Adrenal gland (tissue), 12 donors: ENCODE data around the gene SP140L. TPM values are rescaled to one million over a fixed set of nuclear protein-coding genes. Genes with fewer than 3 reads are reported as not detected.
A peak's percentile ranks its signal among the peaks of the same experiment; 100 is the strongest.

ENCODE experiments used
- DNase-seq, 7 donors: peaks; one replicate each; pipeline ENCODE4 v3.0.0-alpha.2; 2019 to 2020
- H3K27ac ChIP-seq, 5 donors: fragments of 200-600 bp; sonication (generic) in 4 of 5; 1 replicate in 3 of 5; 2 replicates in 2 of 5; pipeline versions ENCODE4 v1.5.1 to v1.8.0; 2016 to 2020; ENCODE audit warnings: mild to moderate bottlenecking in 1 of 5
- H3K27me3 ChIP-seq: fragments of 200-600 bp; 2 replicates; pipeline ENCODE4 v1.8.0; 2021
- H3K36me3 ChIP-seq, 2 donors: fragments of 200-600 bp; replicated peaks in 1 of 2; 1 replicate in 1 of 2; 2 replicates in 1 of 2; pipeline versions ENCODE4 v1.5.1 to v1.8.0; 2018 to 2022
- H3K4me1 ChIP-seq, 2 donors: fragments of 200-600 bp; replicated peaks in 1 of 2; 1 replicate in 1 of 2; 2 replicates in 1 of 2; pipeline versions ENCODE4 v1.5.1 to v1.8.0; 2018 to 2021
- H3K4me3 ChIP-seq, 4 donors: fragments of 200-600 bp; sonication (generic) in 3 of 4; one replicate each; pipeline ENCODE4 v1.5.1; 2016 to 2018
- H3K9me3 ChIP-seq, 3 donors: fragments of 200-600 bp; sonication (generic) in 1 of 3; replicated peaks in 1 of 3; 1 replicate in 2 of 3; 2 replicates in 1 of 3; pipeline versions ENCODE4 v1.5.1 to v1.8.0; 2016 to 2021
- CTCF ChIP-seq, 6 experiments: fragments of 450-650 bp in 4 of 6; fragments of 200-600 bp in 2 of 6; sonication (generic) in 1 of 6; IDR thresholded peaks; 1 replicate in 5 of 6; 2 replicates in 1 of 6; pipeline versions ENCODE4 v1.5.1 to v1.8.0; 2016 to 2021; ENCODE audit warnings: antibody characterized with exemption in 6 of 6, mild to moderate bottlenecking in 2 of 6, moderate library complexity in 1 of 6
- POLR2A ChIP-seq, 2 donors: fragments of 450-650 bp; IDR thresholded peaks; one replicate each; pipeline ENCODE4 v1.6.1; 2017; ENCODE audit warnings: antibody characterized with exemption in 2 of 2, mild to moderate bottlenecking in 2 of 2, moderate library complexity in 1 of 2
- WGBS, 4 donors: extraction: QIAGEN DNeasy Blood & Tissue Kit in 2 of 4; methylation state at CpG; one replicate each; pipeline versions ENCODE4 v1.1.5 to v1.1.7; 2013 to 2017; 5-methylcytosine and 5-hydroxymethylcytosine counted together
- intact Hi-C, 2 donors: fragments of 100-400 bp; cut with DNase I; formaldehyde crosslinking; loops; one replicate each; pipeline versions ENCODE4 v1.14.1 to v1.15.0; 2022 to 2023
- polyA plus RNA-seq, 3 donors: library from polyadenylated mRNA; stranded (reverse); fragments of 200-250 nt in 2 of 3; fragments of 350-450 nt in 1 of 3; fragmentation: Illumina TruSeq in 1 of 3; extraction: RNeasy Lipid Tissue Mini Kit (QIAGEN cat#74804) in 1 of 3; gene quantifications; one replicate each; pipeline ENCODE4 v1.2.3, GENCODE V29; 2013 to 2014
- total RNA-seq, 9 donors: library from RNA; depleted of rRNA in 4 of 9; stranded (reverse); fragments of >200 nt in 4 of 9; fragments of 120-200 nt in 1 of 9; fragmentation: NEBNext Ultra II Directional in 1 of 9; extraction: Animal tissue kit (Norgen Biotek cat#: 25700) in 1 of 9; gene quantifications; one replicate each; pipeline versions ENCODE4 v1.1.0 to v1.2.4, GENCODE V29; 2013 to 2023
- donor health status: healthy with polysubstance abuse.
- donor health status: Bipolar disorder and iron deficiency.
- donor health status: DM: yes; HTN: yes; CAD: no.
- donor health status: DM: no; HTN: no; CAD: no.
- donor health status: DM: no; HTN: no; CAD: no.
- donor health status: DM: yes; HTN: yes; CAD: no.

Gene SP140L
- total and polyA plus RNA-seq, 12 donors = 6.5 to 30.8 (median 21.3) TPM

DNA sequence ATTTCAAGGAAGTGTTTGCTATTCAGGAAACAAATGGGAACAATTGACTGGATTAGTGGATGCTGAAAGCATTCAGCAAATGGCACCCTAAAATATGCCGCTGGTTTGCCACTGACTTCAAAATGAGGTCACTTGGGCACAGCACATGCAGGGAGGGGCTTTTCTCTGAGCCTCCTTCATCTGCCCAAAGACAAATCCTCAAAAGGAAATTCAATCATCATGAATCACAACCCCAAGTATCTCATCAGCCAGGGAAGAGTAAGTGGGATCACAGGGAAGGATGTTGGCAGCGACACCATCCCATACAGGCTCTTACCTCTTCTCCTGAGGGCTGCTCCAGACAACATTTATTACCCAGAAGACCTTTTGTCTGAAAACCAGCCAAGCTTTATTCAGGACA, 14.4 kb upstream of the SP140L start:
- no peak overlapping the region for H3K27ac ChIP-seq
- no peaks in the 10 kb centered on the region for H3K4me1 ChIP-seq
- intact Hi-C loops = no loop called here
- 90 to 97% (median 94%) methylated on average over 2 of the region's 2 CpGs for WGBS, 4 donors
- TF ChIP-seq CTCF (IDR thresholded peaks at IDR 0.05) (no peak), POLR2A (IDR thresholded peaks at IDR 0.05) (no peak)
- no peaks in the 10 kb centered on the region for H3K27me3 ChIP-seq
- H3K9me3 ChIP-seq = no peaks in the 10 kb centered on the region
- no peak overlapping the region for H3K4me3 ChIP-seq
- H3K36me3 ChIP-seq = no peaks in the 10 kb centered on the region
- no peak for DNase-seq

DNA sequence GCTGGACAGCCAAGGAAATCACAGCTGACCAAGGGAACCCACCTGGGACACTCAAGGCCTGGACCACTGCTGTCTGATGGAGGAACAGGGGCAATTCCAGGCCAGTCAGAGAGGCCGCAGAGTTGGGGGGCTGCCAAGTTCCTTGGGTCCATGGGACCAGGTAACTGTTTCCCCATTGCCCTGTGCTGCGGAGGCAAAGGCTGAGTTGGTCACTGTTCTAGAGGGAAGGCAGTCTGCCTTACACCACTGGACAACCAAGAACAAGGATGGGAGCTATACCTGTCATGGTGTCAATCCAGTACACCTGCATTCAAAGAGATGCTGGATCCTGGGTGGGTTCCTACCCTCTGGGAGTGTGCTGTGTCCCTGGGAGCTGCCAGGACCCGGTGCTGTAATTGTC, 9.6 kb upstream of the SP140L start:
- Histone ChIP-seq H3K9me3 (no peaks in the 10 kb centered on the region), H3K4me3 (no peak overlapping the region), H3K36me3 (no peaks in the 10 kb centered on the region), H3K27ac (no peak overlapping the region), H3K4me1 (no peaks in the 10 kb centered on the region), H3K27me3 (no peaks in the 10 kb centered on the region)
- no peak for DNase-seq
- intact Hi-C loops = no loop called here
- 85 to 100% (median 89%) methylated on average over 2 to 3 of the region's 3 CpGs for WGBS, 4 donors
- no peak for TF ChIP-seq CTCF (IDR thresholded peaks at IDR 0.05)
- TF ChIP-seq POLR2A (IDR thresholded peaks at IDR 0.05) = no peak

- Histone ChIP-seq H3K4me1 (no peaks in the 10 kb centered on the region), H3K9me3 (no peaks in the 10 kb centered on the region), H3K4me3 (no peak overlapping the region), H3K27me3 (no peaks in the 10 kb centered on the region), H3K27ac (peak overlapping the region in 1 of 5 donors; percentile 45), H3K36me3 (no peaks in the 10 kb centered on the region)
- TF ChIP-seq POLR2A (IDR thresholded peaks at IDR 0.05) = no peak
- no peak for TF ChIP-seq CTCF (IDR thresholded peaks at IDR 0.05)
- 44 to 72% (median 67%) methylated on average over 6 of the region's 6 CpGs for WGBS, 4 donors
- intact Hi-C loops = no loop called here
- DNase-seq = no peak
Observed at GRCh38 chr2:230318190-230319121, 8.5 kb upstream of the SP140L start.

- H3K9me3 ChIP-seq = no peaks in the 10 kb centered on the region
- no peaks in the 10 kb centered on the region for H3K4me1 ChIP-seq
- TF ChIP-seq CTCF (IDR thresholded peaks at IDR 0.05) (no peak), POLR2A (IDR thresholded peaks at IDR 0.05) (no peak)
- intact Hi-C loops = no loop called here
- H3K27me3 ChIP-seq = no peaks in the 10 kb centered on the region
- no peak overlapping the region for H3K4me3 ChIP-seq
- peak in 1 of 7 donors; percentile 9 for DNase-seq
- WGBS, 4 donors = 65 to 78% (median 70%) methylated on average over 3 to 5 of the region's 5 CpGs
- H3K27ac ChIP-seq = peak overlapping the region in 1 of 5 donors; percentile 45
- H3K36me3 ChIP-seq = no peaks in the 10 kb centered on the region
Observed at GRCh38 chr2:230319211-230319862, 7.7 kb upstream of the SP140L start.
